ENCODE results near the gene ATP8A2. TPM values are rescaled to one million over a fixed set of nuclear protein-coding genes. Genes with fewer than 3 reads are reported as not detected.

The ATP8A2 gene
- total RNA-seq, 4 donors from 2014 or later: 0.13 to 0.24 (median 0.20) TPM

GRCh38 chr13:25625414-25625813 lies 253.6 kb downstream of the ATP8A2 start:
- H3K36me3 ChIP-seq: no peaks in the 10 kb centered on the region
- WGBS: 65% methylated on average over 2 of the region's 2 CpGs
- no peaks in the 10 kb centered on the region for H3K4me1 ChIP-seq
- no peak overlapping the region for H3K4me3 ChIP-seq
- H3K27ac ChIP-seq: no peak overlapping the region
- TF ChIP-seq EP300 (IDR thresholded peaks at IDR 0.05) (no peak), POLR2A (IDR thresholded peaks at IDR 0.05) (no peak), POLR2AphosphoS5 (IDR thresholded peaks at IDR 0.05) (no peak)
- TF ChIP-seq, protein P1, sequence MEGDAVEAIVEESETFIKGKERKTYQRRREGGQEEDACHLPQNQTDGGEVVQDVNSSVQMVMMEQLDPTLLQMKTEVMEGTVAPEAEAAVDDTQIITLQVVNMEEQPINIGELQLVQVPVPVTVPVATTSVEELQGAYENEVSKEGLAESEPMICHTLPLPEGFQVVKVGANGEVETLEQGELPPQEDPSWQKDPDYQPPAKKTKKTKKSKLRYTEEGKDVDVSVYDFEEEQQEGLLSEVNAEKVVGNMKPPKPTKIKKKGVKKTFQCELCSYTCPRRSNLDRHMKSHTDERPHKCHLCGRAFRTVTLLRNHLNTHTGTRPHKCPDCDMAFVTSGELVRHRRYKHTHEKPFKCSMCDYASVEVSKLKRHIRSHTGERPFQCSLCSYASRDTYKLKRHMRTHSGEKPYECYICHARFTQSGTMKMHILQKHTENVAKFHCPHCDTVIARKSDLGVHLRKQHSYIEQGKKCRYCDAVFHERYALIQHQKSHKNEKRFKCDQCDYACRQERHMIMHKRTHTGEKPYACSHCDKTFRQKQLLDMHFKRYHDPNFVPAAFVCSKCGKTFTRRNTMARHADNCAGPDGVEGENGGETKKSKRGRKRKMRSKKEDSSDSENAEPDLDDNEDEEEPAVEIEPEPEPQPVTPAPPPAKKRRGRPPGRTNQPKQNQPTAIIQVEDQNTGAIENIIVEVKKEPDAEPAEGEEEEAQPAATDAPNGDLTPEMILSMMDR (IDR thresholded peaks at IDR 0.05): no peak
- no peaks in the 10 kb centered on the region for H3K9me3 ChIP-seq
- no peaks in the 10 kb centered on the region for H3K27me3 ChIP-seq
- DNase-seq (ENCODE audit: low spot score in 2 of 2): no peak

GRCh38 chr13:25630329-25630900 lies 258.6 kb downstream of the ATP8A2 start:
- H3K27ac ChIP-seq: no peak overlapping the region
- no peak for DNase-seq (ENCODE audit: low spot score in 2 of 2)
- no peak overlapping the region for H3K4me3 ChIP-seq
- 74% methylated on average over 7 of the region's 7 CpGs for WGBS
- no peaks in the 10 kb centered on the region for H3K9me3 ChIP-seq
- no peaks in the 10 kb centered on the region for H3K36me3 ChIP-seq
- H3K4me1 ChIP-seq: no peaks in the 10 kb centered on the region
- no peaks in the 10 kb centered on the region for H3K27me3 ChIP-seq
- TF ChIP-seq EP300 (IDR thresholded peaks at IDR 0.05) (no peak), POLR2A (IDR thresholded peaks at IDR 0.05) (no peak), POLR2AphosphoS5 (IDR thresholded peaks at IDR 0.05) (no peak)
- TF ChIP-seq, protein P1 (IDR thresholded peaks at IDR 0.05): no peak

- Histone ChIP-seq H3K9me3 (no peaks in the 10 kb centered on the region), H3K4me1 (no peaks in the 10 kb centered on the region), H3K4me3 (no peak overlapping the region), H3K36me3 (no peaks in the 10 kb centered on the region), H3K27me3 (no peaks in the 10 kb centered on the region), H3K27ac (no peak overlapping the region)
- TF ChIP-seq, protein P1 (IDR thresholded peaks at IDR 0.05): no peak
- TF ChIP-seq POLR2AphosphoS5 (IDR thresholded peaks at IDR 0.05) (no peak), EP300 (IDR thresholded peaks at IDR 0.05) (no peak), POLR2A (IDR thresholded peaks at IDR 0.05) (no peak)
- no peak for DNase-seq (ENCODE audit: low spot score in 2 of 2)
- 71% methylated on average over 8 of the region's 8 CpGs for WGBS
These were observed 260.6 kb downstream of the ATP8A2 start for GRCh38 chr13:25632166-25632888.

- no peaks in the 10 kb centered on the region for H3K9me3 ChIP-seq
- H3K36me3 ChIP-seq: no peaks in the 10 kb centered on the region
- 65% methylated on average over 5 of the region's 5 CpGs for WGBS
- H3K27ac ChIP-seq: no peak overlapping the region
- no peak overlapping the region for H3K4me3 ChIP-seq
- no peak for DNase-seq (ENCODE audit: low spot score in 2 of 2)
- no peaks in the 10 kb centered on the region for H3K27me3 ChIP-seq
- no peaks in the 10 kb centered on the region for H3K4me1 ChIP-seq
- TF ChIP-seq POLR2A (IDR thresholded peaks at IDR 0.05): no peak
- no peak for TF ChIP-seq POLR2AphosphoS5 (IDR thresholded peaks at IDR 0.05)
- TF ChIP-seq EP300 (IDR thresholded peaks at IDR 0.05): no peak
- TF ChIP-seq, protein P1 (IDR thresholded peaks at IDR 0.05): no peak
These were observed 261.3 kb downstream of the ATP8A2 start for GRCh38 chr13:25633093-25633492.

DNA sequence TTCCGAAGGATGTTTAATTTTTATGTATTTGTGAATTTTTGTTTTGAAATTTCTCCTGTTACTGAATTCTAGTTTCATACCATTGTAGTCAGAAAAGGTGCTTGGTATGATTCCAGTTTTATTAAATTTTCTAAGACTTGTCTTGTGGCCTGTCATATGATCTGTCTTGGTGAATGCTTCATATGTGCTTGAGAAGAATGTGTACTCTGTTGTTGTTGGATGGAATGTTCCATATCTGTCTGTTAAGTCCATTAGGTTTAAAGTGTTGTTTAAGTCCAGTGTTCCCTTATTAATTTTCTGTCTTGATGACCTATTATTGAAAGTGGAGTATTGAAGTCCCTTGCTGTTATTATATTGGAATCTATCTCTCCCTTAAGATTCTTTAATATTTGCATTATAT lies 273.9 kb downstream of the ATP8A2 start:
- Histone ChIP-seq H3K9me3 (no peaks in the 10 kb centered on the region), H3K4me3 (no peak overlapping the region), H3K27me3 (no peaks in the 10 kb centered on the region), H3K36me3 (no peaks in the 10 kb centered on the region), H3K27ac (no peak overlapping the region), H3K4me1 (no peaks in the 10 kb centered on the region)
- no peak for DNase-seq (ENCODE audit: low spot score in 2 of 2)
- TF ChIP-seq POLR2AphosphoS5 (IDR thresholded peaks at IDR 0.05) (no peak), EP300 (IDR thresholded peaks at IDR 0.05) (no peak)
- TF ChIP-seq, protein P1 (IDR thresholded peaks at IDR 0.05): no peak
- 100% methylated on average over 1 of the region's 1 CpG for WGBS
